A673 (cell line): ENCODE results near the gene NHERF1. TPM values are rescaled to one million over a fixed set of nuclear protein-coding genes. Genes with fewer than 3 reads are reported as not detected.

Experiments
- BruUV-seq: library from RNA; stranded (reverse); fragments of 400-500 nt; replicated peaks from 2 replicates; lab custom pipeline; 2021; lab: Mats Ljungman, UMichigan
- CTCF ChIA-PET: fragments of 300-600 bp; sonication (Branson Sonifier 250); formaldehyde crosslinking; loops from one replicate; lab custom pipeline; 2022; ENCODE audit warnings: antibody characterized with exemption; lab: Charles Lee
- POLR2A ChIA-PET: fragments of 300-600 bp; sonication (Branson Sonifier 250); formaldehyde crosslinking; loops from one replicate; lab custom pipeline; 2022; ENCODE audit warnings: antibody characterized with exemption; ENCODE audit not compliant: low non-redundant PET; lab: Charles Lee
- DNase-seq: peaks from one replicate; pipeline ENCODE4 v3.0.0-alpha.2; 2015; ENCODE audit warnings: low spot score
- H3K27ac ChIP-seq: fragments of 200-600 bp; sonication (generic); 2 replicates; pipeline ENCODE4 v1.5.1; 2016; ENCODE audit warnings: mixed run types, low read depth, mild to moderate bottlenecking, mixed read lengths, antibody characterized with exemption, low read length; ENCODE audit not compliant: poor library complexity, severe bottlenecking
- H3K27me3 ChIP-seq: fragments of 200-600 bp; sonication (generic); replicated peaks from 2 replicates; pipeline ENCODE4 v1.6.1; 2017; ENCODE audit warnings: mixed run types, low read depth, mild to moderate bottlenecking, mixed read lengths, antibody characterized with exemption, low read length; ENCODE audit not compliant: insufficient read depth, poor library complexity
- H3K36me3 ChIP-seq: fragments of 200-600 bp; sonication (generic); 2 replicates; pipeline ENCODE4 v1.6.1; 2016; ENCODE audit warnings: mixed run types, mild to moderate bottlenecking, mixed read lengths, antibody characterized with exemption, low read length; ENCODE audit not compliant: insufficient read depth, poor library complexity, severe bottlenecking
- H3K4me1 ChIP-seq: fragments of 200-600 bp; sonication (generic); 2 replicates; pipeline ENCODE4 v1.6.1; 2017; ENCODE audit warnings: mixed run types, mild to moderate bottlenecking, mixed read lengths, antibody characterized with exemption, low read length; ENCODE audit not compliant: insufficient read depth, poor library complexity, severe bottlenecking
- H3K4me3 ChIP-seq: fragments of 200-600 bp; sonication (generic); 2 replicates; pipeline ENCODE4 v1.5.1; 2016; ENCODE audit warnings: low read depth, mixed run types, mild to moderate bottlenecking, mixed read lengths, low read length; ENCODE audit not compliant: poor library complexity, severe bottlenecking
- H3K9me3 ChIP-seq: fragments of 200-600 bp; sonication (generic); 2 replicates; pipeline ENCODE4 v1.6.1; 2016; ENCODE audit warnings: mixed run types, low read depth, mild to moderate bottlenecking, mixed read lengths, antibody characterized with exemption, low read length; ENCODE audit not compliant: poor library complexity, severe bottlenecking
- EZH2 ChIP-seq: fragments of 200-600 bp; sonication (generic); IDR thresholded peaks from 2 replicates; pipeline ENCODE4 v1.6.1; 2017; ENCODE audit warnings: borderline replicate concordance, low read depth, mild to moderate bottlenecking, mixed read lengths, antibody characterized with exemption, low read length; ENCODE audit not compliant: poor library complexity, severe bottlenecking
- intact Hi-C: fragments of 100-400 bp; cut with micrococcal nuclease; formaldehyde crosslinking; loops from one replicate; pipeline ENCODE4 v1.10.0; 2022; ENCODE audit not compliant: unreplicated experiment
- total RNA-seq: library from RNA; stranded (reverse); gene quantifications from 2 replicates; pipeline ENCODE4 v1.2.3, GENCODE V29; 2021
- TF ChIP-seq, protein P1 (sequence below): fragments of 300-800, 200-600 bp; sonication (generic); conservative IDR thresholded peaks from 2 replicates; pipeline ENCODE4 v1.5.1; 2017; ENCODE audit warnings: low read depth, mild to moderate bottlenecking, antibody characterized with exemption, low read length, moderate library complexity, mixed read lengths

Gene NHERF1
- total RNA-seq, 1 experiment from 2014 or later, result 33.8 TPM

DNA sequence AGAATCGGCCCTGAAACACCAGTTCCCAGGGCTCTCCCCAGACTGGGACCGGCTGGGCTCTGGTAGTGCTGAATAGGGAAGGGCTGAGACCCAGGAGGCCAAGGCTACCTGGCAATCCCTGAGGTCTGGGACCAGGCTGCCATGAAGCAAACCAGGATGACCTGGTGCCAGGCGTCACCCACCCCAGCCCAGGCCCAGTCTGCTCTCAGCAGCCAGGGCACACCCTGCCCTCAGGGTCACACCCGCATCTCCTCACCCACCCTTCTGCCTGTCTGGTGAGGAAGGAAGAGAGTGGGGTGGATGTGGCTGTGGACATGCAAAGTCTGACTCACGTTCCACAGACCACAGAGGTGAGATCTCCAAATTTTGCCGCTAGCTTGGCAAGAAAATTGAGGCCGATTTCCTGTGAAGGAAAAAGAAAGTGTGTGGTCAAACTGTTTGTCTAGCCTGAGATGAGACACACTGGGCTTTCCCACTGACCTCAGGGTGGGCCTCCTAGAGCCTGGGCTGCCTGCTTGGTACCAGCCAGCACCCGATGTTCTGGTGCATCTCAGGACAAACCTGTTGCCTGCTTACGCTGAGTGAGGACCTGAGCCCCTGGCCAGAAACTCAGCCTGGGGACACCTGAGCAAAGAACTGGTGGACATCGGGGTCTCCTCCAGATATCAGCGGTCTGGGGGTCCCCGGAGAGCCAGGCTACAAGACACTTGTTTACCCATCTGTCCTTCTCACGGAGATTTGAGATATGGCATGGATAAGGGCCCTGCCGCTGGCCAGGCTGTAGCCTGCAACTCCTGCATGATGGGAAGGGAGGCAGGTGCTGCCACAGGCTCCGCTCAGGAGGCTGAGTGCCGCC is 17.7 kb upstream of the NHERF1 start:
- Histone ChIP-seq H3K4me3 (no peak overlapping the region), H3K27me3 (peaks cover 24% of the 10 kb centered on the region), H3K4me1 (no peaks in the 10 kb centered on the region), H3K36me3 (no peaks in the 10 kb centered on the region), H3K27ac (no peak overlapping the region), H3K9me3 (no peaks in the 10 kb centered on the region)
- BruUV-seq, result no TSS peak
- POLR2A ChIA-PET, result no interaction called here
- intact Hi-C loops, result no loop called here
- no peak for TF ChIP-seq EZH2
- TF ChIP-seq, protein P1, sequence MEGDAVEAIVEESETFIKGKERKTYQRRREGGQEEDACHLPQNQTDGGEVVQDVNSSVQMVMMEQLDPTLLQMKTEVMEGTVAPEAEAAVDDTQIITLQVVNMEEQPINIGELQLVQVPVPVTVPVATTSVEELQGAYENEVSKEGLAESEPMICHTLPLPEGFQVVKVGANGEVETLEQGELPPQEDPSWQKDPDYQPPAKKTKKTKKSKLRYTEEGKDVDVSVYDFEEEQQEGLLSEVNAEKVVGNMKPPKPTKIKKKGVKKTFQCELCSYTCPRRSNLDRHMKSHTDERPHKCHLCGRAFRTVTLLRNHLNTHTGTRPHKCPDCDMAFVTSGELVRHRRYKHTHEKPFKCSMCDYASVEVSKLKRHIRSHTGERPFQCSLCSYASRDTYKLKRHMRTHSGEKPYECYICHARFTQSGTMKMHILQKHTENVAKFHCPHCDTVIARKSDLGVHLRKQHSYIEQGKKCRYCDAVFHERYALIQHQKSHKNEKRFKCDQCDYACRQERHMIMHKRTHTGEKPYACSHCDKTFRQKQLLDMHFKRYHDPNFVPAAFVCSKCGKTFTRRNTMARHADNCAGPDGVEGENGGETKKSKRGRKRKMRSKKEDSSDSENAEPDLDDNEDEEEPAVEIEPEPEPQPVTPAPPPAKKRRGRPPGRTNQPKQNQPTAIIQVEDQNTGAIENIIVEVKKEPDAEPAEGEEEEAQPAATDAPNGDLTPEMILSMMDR, result no peak
- CTCF ChIA-PET, result no interaction called here
- no peak for DNase-seq

DNA sequence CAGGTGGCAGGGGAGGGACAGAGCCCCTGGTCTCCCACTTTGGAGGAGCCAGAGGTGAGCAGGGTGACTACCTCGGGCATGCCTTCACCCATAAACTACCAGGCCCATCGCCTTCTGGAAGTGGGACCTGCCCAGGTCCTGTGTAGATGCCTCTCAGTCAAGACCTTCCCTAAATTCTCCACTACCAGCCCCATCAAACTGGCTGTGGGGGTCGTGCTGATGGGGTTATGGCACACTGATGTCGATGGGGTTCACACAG is 17.2 kb upstream of the NHERF1 start:
- H3K27ac ChIP-seq, result no peak overlapping the region
- no peak overlapping the region for H3K4me3 ChIP-seq
- BruUV-seq, result no TSS peak
- TF ChIP-seq, protein P1, result no peak
- no peak for TF ChIP-seq EZH2
- H3K27me3 ChIP-seq, result peaks cover 30% of the 10 kb centered on the region
- ChIA-PET CTCF (no interaction called here), POLR2A (no interaction called here)
- no peaks in the 10 kb centered on the region for H3K9me3 ChIP-seq
- intact Hi-C loops, result no loop called here
- no peaks in the 10 kb centered on the region for H3K36me3 ChIP-seq
- DNase-seq, result no peak
- H3K4me1 ChIP-seq, result no peaks in the 10 kb centered on the region

DNA sequence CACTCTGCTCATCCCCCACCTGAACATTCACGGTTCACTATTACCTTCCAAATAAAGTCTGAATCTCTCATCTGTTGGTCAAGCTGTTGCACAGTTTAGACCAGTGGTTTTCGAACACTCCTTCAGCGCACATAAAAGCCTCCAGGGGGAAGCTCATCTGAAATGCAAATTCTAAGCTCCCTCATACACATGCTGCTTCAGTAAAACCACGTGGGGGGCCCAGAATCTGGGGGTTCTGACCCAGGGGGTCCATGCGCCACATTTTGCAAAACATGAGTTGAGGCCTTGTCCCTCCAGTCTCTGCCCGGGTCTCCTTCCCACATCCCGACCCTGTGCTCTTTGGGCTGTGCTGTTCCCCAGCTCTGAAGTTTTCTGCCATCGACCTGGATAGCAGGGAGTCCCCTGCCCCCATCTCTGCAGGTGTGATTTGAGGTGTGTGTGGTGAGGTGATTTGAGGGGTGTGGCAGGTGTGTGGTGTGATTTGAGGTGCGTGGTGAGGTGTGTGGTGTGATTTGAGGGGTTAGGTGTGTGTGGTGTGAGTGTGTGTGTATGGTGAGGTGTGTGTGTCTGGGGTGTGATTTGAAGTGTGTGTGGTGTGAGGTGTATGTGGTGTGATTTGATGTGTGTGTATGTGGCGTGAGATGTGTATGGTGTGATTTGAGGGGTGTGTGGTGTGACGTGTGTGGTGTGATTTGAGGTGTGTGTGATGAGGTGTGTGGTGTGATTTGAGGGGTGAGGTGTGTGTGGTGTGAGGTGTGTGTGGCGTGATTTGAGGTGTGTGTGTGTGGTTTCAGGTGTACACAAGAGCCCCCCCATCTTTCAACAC is 16.2 kb upstream of the NHERF1 start:
- intact Hi-C loops, result no loop called here
- no peaks in the 10 kb centered on the region for H3K36me3 ChIP-seq
- H3K27ac ChIP-seq, result no peak overlapping the region
- BruUV-seq, result no TSS peak
- CTCF ChIA-PET, result no interaction called here
- no peaks in the 10 kb centered on the region for H3K9me3 ChIP-seq
- peaks cover 40% of the 10 kb centered on the region for H3K27me3 ChIP-seq
- H3K4me3 ChIP-seq, result no peak overlapping the region
- TF ChIP-seq, protein P1, result no peak
- no peak for TF ChIP-seq EZH2
- DNase-seq, result no peak
- H3K4me1 ChIP-seq, result peaks cover 2% of the 10 kb centered on the region
- POLR2A ChIA-PET, result no interaction called here
